ENCODE measurements around the gene CHAF1B.

The CHAF1B gene

GRCh38 chr21:36451506-36451905 is 66.3 kb downstream of the CHAF1B start:
- no peaks in the 10 kb centered on the region for H3F3A ChIP-seq (ENCODE audit: control insufficient read depth, insufficient read depth)
- H3K9me3 ChIP-seq (ENCODE audit: control insufficient read depth, insufficient read depth, low read length): no peaks in the 10 kb centered on the region
- H3K27ac ChIP-seq (ENCODE audit: low read depth, low read length): no peak overlapping the region
- no peak overlapping the region for H3K4me2 ChIP-seq (ENCODE audit: low read length)
- H3K27me3 ChIP-seq (ENCODE audit: control insufficient read depth, low read length): no peaks in the 10 kb centered on the region
- TF ChIP-seq CTCF (IDR thresholded peaks at IDR 0.05; ENCODE audit: low read depth, low read length, poor library complexity, severe bottlenecking): no peak
- TF ChIP-seq EZH2phosphoT487 (IDR thresholded peaks at IDR 0.05; ENCODE audit: borderline replicate concordance, low read length): no peak
- no peaks in the 10 kb centered on the region for H3K4me1 ChIP-seq (ENCODE audit: control insufficient read depth, low read length)
- H4K20me1 ChIP-seq (ENCODE audit: control insufficient read depth, insufficient read depth, low read depth, low read length): no peaks in the 10 kb centered on the region
- H3K79me2 ChIP-seq (ENCODE audit: control insufficient read depth, low read length): no peaks in the 10 kb centered on the region
- H3K9me2 ChIP-seq (replicated peaks; ENCODE audit: control insufficient read depth, low read length): no peaks in the 10 kb centered on the region
- no peaks in the 10 kb centered on the region for H3K36me3 ChIP-seq (ENCODE audit: control insufficient read depth, low read length)
- no peak overlapping the region for H3K4me3 ChIP-seq (ENCODE audit: low read length)

DNA sequence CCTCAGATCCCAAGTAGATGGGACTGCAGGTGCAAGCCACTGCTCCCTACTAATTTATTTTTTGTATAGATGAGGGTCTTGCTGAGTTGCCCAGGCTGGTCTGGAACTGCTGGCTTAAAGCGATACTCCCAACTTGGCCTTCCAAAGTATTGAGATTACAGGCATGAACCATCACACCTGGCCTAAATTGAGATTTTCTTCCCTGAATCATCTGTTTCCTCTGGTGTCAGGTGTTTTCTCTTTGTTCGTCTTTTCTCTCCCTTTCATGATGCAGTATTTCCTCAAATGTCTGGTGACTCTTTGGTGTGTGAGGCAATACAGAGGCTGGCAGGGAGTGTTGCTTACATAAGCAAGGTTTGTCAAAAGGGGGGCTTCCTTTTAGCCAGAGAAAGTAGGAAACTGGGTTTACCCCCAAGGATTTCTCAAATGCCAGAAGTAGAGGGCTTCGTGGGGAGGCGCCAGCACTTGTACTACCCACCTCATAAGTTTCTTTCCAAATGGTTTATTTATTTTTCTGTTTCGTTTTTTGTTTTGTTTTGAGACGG is 67.2 kb downstream of the CHAF1B start:
- H3K4me1 ChIP-seq (ENCODE audit: control insufficient read depth, low read length): no peaks in the 10 kb centered on the region
- no peaks in the 10 kb centered on the region for H3K36me3 ChIP-seq (ENCODE audit: control insufficient read depth, low read length)
- H3F3A ChIP-seq (ENCODE audit: control insufficient read depth, insufficient read depth): no peaks in the 10 kb centered on the region
- no peaks in the 10 kb centered on the region for H3K79me2 ChIP-seq (ENCODE audit: control insufficient read depth, low read length)
- H3K27ac ChIP-seq (ENCODE audit: low read depth, low read length): no peak overlapping the region
- H3K9me3 ChIP-seq (ENCODE audit: control insufficient read depth, insufficient read depth, low read length): no peaks in the 10 kb centered on the region
- no peak overlapping the region for H3K4me2 ChIP-seq (ENCODE audit: low read length)
- TF ChIP-seq EZH2phosphoT487 (IDR thresholded peaks at IDR 0.05; ENCODE audit: borderline replicate concordance, low read length): no peak
- no peaks in the 10 kb centered on the region for H3K27me3 ChIP-seq (ENCODE audit: control insufficient read depth, low read length)
- H3K4me3 ChIP-seq (ENCODE audit: low read length): no peak overlapping the region
- H4K20me1 ChIP-seq (ENCODE audit: control insufficient read depth, insufficient read depth, low read depth, low read length): no peaks in the 10 kb centered on the region
- H3K9me2 ChIP-seq (replicated peaks; ENCODE audit: control insufficient read depth, low read length): no peaks in the 10 kb centered on the region

DNA sequence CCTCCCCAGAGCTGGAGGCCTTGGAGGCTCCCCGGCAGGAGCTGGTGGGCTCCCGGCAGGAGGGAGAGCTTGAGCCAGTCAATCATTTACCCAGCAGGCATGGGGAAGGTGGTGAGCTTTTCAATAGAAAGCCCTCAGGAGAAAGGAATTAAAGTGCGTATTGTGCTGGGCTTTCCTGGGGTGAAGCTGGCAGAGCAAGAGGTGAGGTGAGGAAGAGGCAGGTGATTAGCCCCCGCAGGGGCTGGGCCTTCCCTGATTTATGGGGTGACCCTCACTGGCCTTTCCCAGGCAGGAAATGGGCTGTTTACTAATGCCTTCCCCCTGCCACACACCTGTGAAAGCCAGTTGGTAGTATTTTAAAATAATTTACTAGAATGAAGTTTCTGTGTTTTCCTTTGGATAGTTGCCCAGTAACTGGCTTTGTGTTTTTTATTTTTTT is 68.9 kb downstream of the CHAF1B start:
- H3K79me2 ChIP-seq (ENCODE audit: control insufficient read depth, low read length): no peaks in the 10 kb centered on the region
- TF ChIP-seq CTCF (IDR thresholded peaks at IDR 0.05; ENCODE audit: low read depth, low read length, poor library complexity, severe bottlenecking): no peak
- TF ChIP-seq EZH2phosphoT487 (IDR thresholded peaks at IDR 0.05; ENCODE audit: borderline replicate concordance, low read length): no peak
- no peaks in the 10 kb centered on the region for H4K20me1 ChIP-seq (ENCODE audit: control insufficient read depth, insufficient read depth, low read depth, low read length)
- no peaks in the 10 kb centered on the region for H3K36me3 ChIP-seq (ENCODE audit: control insufficient read depth, low read length)
- H3K9me3 ChIP-seq (ENCODE audit: control insufficient read depth, insufficient read depth, low read length): no peaks in the 10 kb centered on the region
- no peak overlapping the region for H3K27ac ChIP-seq (ENCODE audit: low read depth, low read length)
- H3F3A ChIP-seq (ENCODE audit: control insufficient read depth, insufficient read depth): no peaks in the 10 kb centered on the region
- no peak overlapping the region for H3K4me2 ChIP-seq (ENCODE audit: low read length)
- no peaks in the 10 kb centered on the region for H3K4me1 ChIP-seq (ENCODE audit: control insufficient read depth, low read length)
- H3K4me3 ChIP-seq (ENCODE audit: low read length): no peak overlapping the region
- H3K27me3 ChIP-seq (ENCODE audit: control insufficient read depth, low read length): no peaks in the 10 kb centered on the region
- H3K9me2 ChIP-seq (replicated peaks; ENCODE audit: control insufficient read depth, low read length): no peaks in the 10 kb centered on the region

DNA sequence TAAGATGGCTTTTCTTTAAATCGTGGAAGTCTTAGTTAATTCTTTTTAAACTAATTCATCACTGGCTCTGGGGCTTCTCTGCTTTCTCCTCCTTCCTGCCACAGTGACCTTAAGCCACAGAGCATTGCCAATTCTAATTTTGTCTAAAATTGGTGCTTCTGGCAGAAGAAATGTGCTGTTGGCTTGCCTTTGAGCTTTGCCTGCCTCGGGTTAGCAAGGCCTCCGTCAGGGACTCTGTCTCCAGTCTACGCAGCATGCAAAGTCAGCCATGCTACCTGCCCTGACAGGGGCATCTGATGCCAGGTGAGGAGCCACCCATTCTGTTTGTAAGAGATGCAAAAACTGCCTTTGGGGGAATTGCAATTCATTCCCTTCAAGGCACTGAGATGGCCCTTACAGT is 69.5 kb downstream of the CHAF1B start:
- Histone ChIP-seq H3K36me3 (ENCODE audit: control insufficient read depth, low read length) (no peaks in the 10 kb centered on the region), H3K4me2 (ENCODE audit: low read length) (no peak overlapping the region)

More for the DNA sequence above, 69.5 kb downstream of the CHAF1B start:
- H4K20me1 ChIP-seq (ENCODE audit: control insufficient read depth, insufficient read depth, low read depth, low read length): no peaks in the 10 kb centered on the region
- no peaks in the 10 kb centered on the region for H3K4me1 ChIP-seq (ENCODE audit: control insufficient read depth, low read length)
- H3K9me3 ChIP-seq (ENCODE audit: control insufficient read depth, insufficient read depth, low read length): no peaks in the 10 kb centered on the region
- H3K27ac ChIP-seq (ENCODE audit: low read depth, low read length): no peak overlapping the region
- H3K27me3 ChIP-seq (ENCODE audit: control insufficient read depth, low read length): no peaks in the 10 kb centered on the region
- H3K9me2 ChIP-seq (replicated peaks; ENCODE audit: control insufficient read depth, low read length): no peaks in the 10 kb centered on the region
- H3K79me2 ChIP-seq (ENCODE audit: control insufficient read depth, low read length): no peaks in the 10 kb centered on the region
- TF ChIP-seq CTCF (IDR thresholded peaks at IDR 0.05; ENCODE audit: low read depth, low read length, poor library complexity, severe bottlenecking) (no peak), EZH2phosphoT487 (IDR thresholded peaks at IDR 0.05; ENCODE audit: borderline replicate concordance, low read length) (no peak)
- H3K4me3 ChIP-seq (ENCODE audit: low read length): no peak overlapping the region
- no peaks in the 10 kb centered on the region for H3F3A ChIP-seq (ENCODE audit: control insufficient read depth, insufficient read depth)

All from DOHH2 (cell line).